ENCODE data around the gene WDR76. TPM values are rescaled to one million over a fixed set of nuclear protein-coding genes. Genes with fewer than 3 reads are reported as not detected.

The WDR76 gene
- total RNA-seq, 2 donors from 2014 or later, result 2.7 to 4.9 TPM

DNA sequence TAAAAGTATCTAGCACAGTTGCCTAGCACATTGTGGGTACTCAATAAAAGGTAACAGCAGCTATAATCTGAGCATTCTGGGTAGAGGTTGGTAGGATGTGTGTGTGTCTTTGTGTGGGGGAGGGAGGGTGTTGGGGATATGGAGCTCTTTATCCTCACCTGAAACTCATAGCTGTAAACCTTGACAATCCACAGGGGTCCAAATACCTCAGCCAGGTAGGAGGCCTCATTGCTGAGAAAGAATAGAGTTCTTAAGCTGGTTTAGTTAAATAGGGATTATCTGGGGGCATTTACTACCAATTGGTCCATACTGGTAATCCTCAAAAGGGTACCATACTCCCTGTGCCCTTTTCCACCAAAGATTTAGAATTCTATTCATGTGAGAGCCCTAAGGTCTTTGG, 30.8 kb upstream of the WDR76 start:
- H3K4me3 ChIP-seq, result no peak overlapping the region
- no peaks in the 10 kb centered on the region for H3K9me3 ChIP-seq
- TF ChIP-seq POLR2A (IDR thresholded peaks at IDR 0.05) (no peak), POLR2AphosphoS5 (IDR thresholded peaks at IDR 0.05) (no peak)
- TF ChIP-seq, protein P1, sequence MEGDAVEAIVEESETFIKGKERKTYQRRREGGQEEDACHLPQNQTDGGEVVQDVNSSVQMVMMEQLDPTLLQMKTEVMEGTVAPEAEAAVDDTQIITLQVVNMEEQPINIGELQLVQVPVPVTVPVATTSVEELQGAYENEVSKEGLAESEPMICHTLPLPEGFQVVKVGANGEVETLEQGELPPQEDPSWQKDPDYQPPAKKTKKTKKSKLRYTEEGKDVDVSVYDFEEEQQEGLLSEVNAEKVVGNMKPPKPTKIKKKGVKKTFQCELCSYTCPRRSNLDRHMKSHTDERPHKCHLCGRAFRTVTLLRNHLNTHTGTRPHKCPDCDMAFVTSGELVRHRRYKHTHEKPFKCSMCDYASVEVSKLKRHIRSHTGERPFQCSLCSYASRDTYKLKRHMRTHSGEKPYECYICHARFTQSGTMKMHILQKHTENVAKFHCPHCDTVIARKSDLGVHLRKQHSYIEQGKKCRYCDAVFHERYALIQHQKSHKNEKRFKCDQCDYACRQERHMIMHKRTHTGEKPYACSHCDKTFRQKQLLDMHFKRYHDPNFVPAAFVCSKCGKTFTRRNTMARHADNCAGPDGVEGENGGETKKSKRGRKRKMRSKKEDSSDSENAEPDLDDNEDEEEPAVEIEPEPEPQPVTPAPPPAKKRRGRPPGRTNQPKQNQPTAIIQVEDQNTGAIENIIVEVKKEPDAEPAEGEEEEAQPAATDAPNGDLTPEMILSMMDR (IDR thresholded peaks at IDR 0.05), result no peak
- H3K27me3 ChIP-seq (replicated peaks; ENCODE audit: insufficient read depth), result no peaks in the 10 kb centered on the region
- no peak for DNase-seq (ENCODE audit: low spot score)
- H3K4me1 ChIP-seq (replicated peaks), result peaks cover 37% of the 10 kb centered on the region
- intact Hi-C loops (cut with DNase I), result no loop called here
- H3K36me3 ChIP-seq, result peaks cover 4 to 5% of the 10 kb centered on the region in 2 donors
- H3K27ac ChIP-seq, result peak overlapping the region in 1 of 2 donors; percentile 99

DNA sequence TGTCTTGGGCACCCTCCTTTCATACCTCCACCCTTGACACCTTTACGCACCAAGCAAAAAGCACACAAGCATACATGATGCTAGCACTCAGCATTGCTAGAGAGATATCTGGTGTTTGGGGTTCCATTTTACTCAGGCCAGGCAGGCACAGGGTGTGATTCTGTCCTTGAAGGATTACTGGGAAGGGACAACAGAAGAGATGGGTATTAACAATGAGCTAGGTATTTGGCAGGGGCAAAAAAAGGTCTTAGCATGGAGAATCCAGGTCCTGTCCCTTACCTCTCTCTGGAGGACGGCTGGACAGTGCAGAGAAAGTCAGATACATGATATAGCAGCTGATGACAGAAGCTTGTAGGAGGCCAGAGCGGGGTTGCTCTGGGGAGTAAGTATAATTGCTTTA, 30.2 kb upstream of the WDR76 start:
- Histone ChIP-seq H3K36me3 (peaks cover 4 to 5% of the 10 kb centered on the region in 2 donors), H3K4me1 (replicated peaks) (peaks cover 37% of the 10 kb centered on the region), H3K9me3 (no peaks in the 10 kb centered on the region), H3K4me3 (no peak overlapping the region), H3K27me3 (replicated peaks; ENCODE audit: insufficient read depth) (no peaks in the 10 kb centered on the region), H3K27ac (peak overlapping the region in 1 of 2 donors; percentile 94)
- WGBS, result 90% methylated on average over 3 of the region's 3 CpGs
- TF ChIP-seq POLR2A (IDR thresholded peaks at IDR 0.05) (no peak), POLR2AphosphoS5 (IDR thresholded peaks at IDR 0.05) (no peak)
- TF ChIP-seq, protein P1 (IDR thresholded peaks at IDR 0.05), result no peak
- no peak for DNase-seq (ENCODE audit: low spot score)
- intact Hi-C loops (cut with DNase I), result no loop called here

DNA sequence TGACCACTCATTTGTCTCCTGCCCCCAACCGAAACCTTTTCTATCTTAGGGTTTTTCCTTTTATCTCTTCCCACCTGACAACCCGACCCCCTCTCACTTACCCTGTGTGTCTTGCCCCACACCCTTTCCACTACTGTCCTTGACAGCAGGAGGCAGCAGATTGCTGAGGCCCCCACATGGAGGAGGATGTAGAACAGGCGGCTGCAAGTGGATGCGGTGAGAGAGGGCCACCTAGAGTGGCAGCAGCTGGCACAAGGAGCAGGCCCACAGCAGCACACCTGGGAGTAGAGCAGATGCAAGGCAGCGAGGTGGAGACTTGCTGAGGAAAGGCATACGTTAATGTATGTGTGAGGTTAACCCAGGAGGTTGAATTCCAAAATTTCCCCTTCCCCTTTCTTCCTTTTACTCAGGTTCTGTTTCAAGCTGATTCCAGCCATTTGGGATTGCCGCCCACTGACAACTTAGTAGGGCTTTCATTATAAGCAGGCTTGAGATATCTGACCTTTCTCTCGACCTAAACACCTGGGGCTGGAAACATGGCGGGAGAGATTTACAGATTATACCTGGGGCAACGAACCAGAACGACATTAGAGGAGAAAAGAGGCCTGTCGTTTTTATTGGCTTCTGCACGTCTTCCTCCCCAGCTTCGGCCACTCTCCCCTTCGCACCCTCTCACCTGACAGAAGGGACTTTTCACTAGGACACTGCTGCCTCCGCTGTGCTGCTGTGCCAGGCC, 27.4 kb upstream of the WDR76 start:
- DNase-seq (ENCODE audit: low spot score), result peak; percentile 10
- intact Hi-C loops (cut with DNase I), result no loop called here
- Histone ChIP-seq H3K9me3 (no peaks in the 10 kb centered on the region), H3K27me3 (replicated peaks; ENCODE audit: insufficient read depth) (no peaks in the 10 kb centered on the region), H3K4me3 (no peak overlapping the region), H3K36me3 (peaks cover 0 to 2% of the 10 kb centered on the region in 2 donors), H3K27ac (peak overlapping the region; percentile 94 to 97), H3K4me1 (replicated peaks) (peaks cover 26% of the 10 kb centered on the region)
- TF ChIP-seq, protein P1 (IDR thresholded peaks at IDR 0.05), result no peak
- TF ChIP-seq POLR2AphosphoS5 (IDR thresholded peaks at IDR 0.05), result no peak
- 69% methylated on average over 16 of the region's 16 CpGs for WGBS

DNA sequence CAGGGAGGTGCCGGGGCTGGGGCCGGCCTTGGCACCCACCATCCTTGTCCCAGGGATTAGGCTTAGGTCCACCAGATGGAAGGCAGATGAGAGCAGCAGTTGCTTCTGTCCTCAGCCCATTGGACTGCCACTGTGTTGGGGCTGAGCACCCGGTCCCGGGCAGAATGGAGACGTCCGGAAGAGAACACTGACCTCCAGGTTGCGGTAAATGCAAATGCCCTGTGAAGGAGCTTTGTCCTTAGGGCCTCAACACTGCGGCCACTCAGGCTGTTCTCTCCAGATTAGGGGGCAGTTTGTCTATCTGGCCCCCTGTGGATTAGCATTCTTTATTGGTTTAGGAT, 26.9 kb upstream of the WDR76 start, which contains the start of gene SERINC4:
Gene SERINC4 (minus strand): TSS at position 276 of the 341 bp plus-strand sequence. CDS start 234 bp downstream, at position 42.
- 84% methylated on average over 8 of the region's 8 CpGs for WGBS

More for the DNA sequence above, 26.9 kb upstream of the WDR76 start, which contains the start of gene SERINC4:
- no peaks in the 10 kb centered on the region for H3K9me3 ChIP-seq
- H3K27ac ChIP-seq, result peak within 1 kb of the TSS; percentile 94 to 97
- DNase-seq (ENCODE audit: low spot score), result no peak
- peaks cover 21% of the 10 kb centered on the region for H3K4me1 ChIP-seq (replicated peaks)
- no peaks in the 10 kb centered on the region for H3K27me3 ChIP-seq (replicated peaks; ENCODE audit: insufficient read depth)
- intact Hi-C loops (cut with DNase I), result no loop called here
- H3K36me3 ChIP-seq, result no peaks in the 10 kb centered on the region
- H3K4me3 ChIP-seq, result peak within 1 kb of the TSS; percentile 52 to 70
- TF ChIP-seq, protein P1 (IDR thresholded peaks at IDR 0.05), result no peak
- no peak for TF ChIP-seq POLR2A (IDR thresholded peaks at IDR 0.05)
- no peak for TF ChIP-seq POLR2AphosphoS5 (IDR thresholded peaks at IDR 0.05)

Data from prostate gland (tissue), 2 donors.